Choroid plexus epithelial cell (primary cell): ENCODE measurements around the gene RPL36.

ENCODE experiments used
- DNase-seq: peaks from one replicate; pipeline ENCODE4 v3.0.0-alpha.2; 2010; ENCODE audit warnings: low read depth
- H3K4me3 ChIP-seq: 2 replicates; pipeline ENCODE4 v1.5.1; 2011; ENCODE audit warnings: low read depth, mild to moderate bottlenecking, control low read depth, low read length, moderate library complexity
- CTCF ChIP-seq: conservative IDR thresholded peaks from 2 replicates; pipeline ENCODE4 v1.5.1; 2011; ENCODE audit warnings: low read depth, mild to moderate bottlenecking, control low read depth, inconsistent platforms, low read length, moderate library complexity

Gene RPL36

GRCh38 chr19:5738423-5738822, 48.3 kb downstream of the RPL36 start:
- DNase-seq: peak; percentile 5
- no peak for TF ChIP-seq CTCF
- no peak overlapping the region for H3K4me3 ChIP-seq
